HEK293 (cell line): ENCODE measurements around the gene SNTG2.

Experiments used
- CTCF ChIA-PET: fragments of 350-600 bp; formaldehyde crosslinking; extraction: SDS; loops from one replicate; lab custom pipeline; 2021; ENCODE audit warnings: antibody characterized with exemption; lab: Yijun Ruan, JAX
- POLR2A ChIA-PET: fragments of 300-600 bp; formaldehyde crosslinking; extraction: SDS; loops from one replicate; lab custom pipeline; 2020; ENCODE audit warnings: antibody characterized with exemption, inconsistent platforms; lab: Yijun Ruan, JAX
- H3K27ac ChIP-seq: fragments of 200-500 bp; sonication (Bioruptor generic); 2 replicates; pipeline ENCODE4 v1.5.1; 2014; ENCODE audit warnings: low read depth, low read length, control low read depth, inconsistent platforms; ENCODE audit errors: extremely low read depth
- H3K36me3 ChIP-seq, 2 experiments: fragments of 200-500 bp in 1 of 2; sonication (Bioruptor generic) in 1 of 2; 1 replicate in 1 of 2; 2 replicates in 1 of 2; pipeline ENCODE4 v1.5.1; 2014 to 2017; ENCODE audit warnings: inconsistent platforms in 2 of 2, low read length in 2 of 2; ENCODE audit not compliant: control insufficient read depth in 2 of 2, insufficient read depth in 1 of 2
- H3K4me1 ChIP-seq: fragments of 200-500 bp; sonication (Bioruptor generic); 2 replicates; pipeline ENCODE4 v1.5.1; 2014; ENCODE audit warnings: mild to moderate bottlenecking, low read length, inconsistent platforms; ENCODE audit not compliant: control insufficient read depth, insufficient read depth
- H3K4me3 ChIP-seq: 2 replicates; pipeline ENCODE4 v1.5.1; 2011; ENCODE audit warnings: low read depth, mild to moderate bottlenecking, control low read depth, low read length, moderate library complexity
- H3K9me3 ChIP-seq: fragments of 200-500 bp; sonication (Bioruptor generic); 2 replicates; pipeline ENCODE4 v1.5.1; 2014; ENCODE audit warnings: low read depth, low read length, inconsistent platforms; ENCODE audit not compliant: control insufficient read depth, insufficient read depth
- EGR2 ChIP-seq: fragments of 450-650 bp; formaldehyde crosslinking; IDR thresholded peaks from 2 replicates; pipeline ENCODE4 v1.5.1; 2016; ENCODE audit warnings: low read depth, missing biosample characterization, missing genetic modification characterization
- GFI1B ChIP-seq: fragments of 450-650 bp; formaldehyde crosslinking; IDR thresholded peaks from 2 replicates; pipeline ENCODE4 v1.5.1; 2016; ENCODE audit warnings: missing biosample characterization, missing genetic modification characterization
- KLF10 ChIP-seq: fragments of 450-650 bp; IDR thresholded peaks from 2 replicates; pipeline ENCODE4 v1.5.1; 2018; ENCODE audit warnings: missing biosample characterization, mild to moderate bottlenecking, missing genetic modification characterization
- SCRT1 ChIP-seq: fragments of 450-650 bp; formaldehyde crosslinking; IDR thresholded peaks from 2 replicates; pipeline ENCODE4 v1.5.1; 2016; ENCODE audit warnings: missing biosample characterization, missing genetic modification characterization, borderline replicate concordance
- SP7 ChIP-seq: fragments of 450-650 bp; formaldehyde crosslinking; IDR thresholded peaks from 2 replicates; pipeline ENCODE4 v1.5.1; 2016; ENCODE audit warnings: missing biosample characterization, missing genetic modification characterization
- ZBTB7A ChIP-seq: fragments of 450-650 bp; formaldehyde crosslinking; IDR thresholded peaks from 2 replicates; pipeline ENCODE4 v1.5.1; 2016; ENCODE audit warnings: low read depth, missing biosample characterization, missing genetic modification characterization
- ZFP3 ChIP-seq: fragments of 450-650 bp; formaldehyde crosslinking; IDR thresholded peaks from 2 replicates; pipeline ENCODE4 v1.5.1; 2016; ENCODE audit warnings: low read depth, missing biosample characterization, missing genetic modification characterization
- ZNF10 ChIP-seq: fragments of 450-650 bp; formaldehyde crosslinking; IDR thresholded peaks from 2 replicates; pipeline ENCODE4 v1.5.1; 2017; ENCODE audit warnings: missing biosample characterization, missing genetic modification characterization
- ZNF140 ChIP-seq: fragments of 450-650 bp; formaldehyde crosslinking; IDR thresholded peaks from 2 replicates; pipeline ENCODE4 v1.5.1; 2016; ENCODE audit warnings: missing biosample characterization, missing genetic modification characterization
- ZNF169 ChIP-seq: fragments of 450-650 bp; formaldehyde crosslinking; IDR thresholded peaks from 2 replicates; pipeline ENCODE4 v1.5.1; 2016; ENCODE audit warnings: missing biosample characterization, missing genetic modification characterization
- ZNF280D ChIP-seq: fragments of 450-650 bp; formaldehyde crosslinking; IDR thresholded peaks from 2 replicates; pipeline ENCODE4 v1.5.1; 2016; ENCODE audit warnings: missing biosample characterization, missing genetic modification characterization
- ZNF37A ChIP-seq: fragments of 450-650 bp; IDR thresholded peaks from 2 replicates; pipeline ENCODE4 v1.5.1; 2018; ENCODE audit warnings: missing biosample characterization, missing genetic modification characterization
- ZNF398 ChIP-seq: fragments of 450-650 bp; formaldehyde crosslinking; IDR thresholded peaks from 2 replicates; pipeline ENCODE4 v1.5.1; 2017; ENCODE audit warnings: missing biosample characterization, missing genetic modification characterization
- ZNF423 ChIP-seq: fragments of 450-650 bp; formaldehyde crosslinking; IDR thresholded peaks from 2 replicates; pipeline ENCODE4 v1.5.1; 2016; ENCODE audit warnings: missing biosample characterization, missing genetic modification characterization
- ZNF433 ChIP-seq: fragments of 450-650 bp; formaldehyde crosslinking; IDR thresholded peaks from 2 replicates; pipeline ENCODE4 v1.5.1; 2016; ENCODE audit warnings: missing biosample characterization, missing genetic modification characterization, low read depth
- ZNF501 ChIP-seq: fragments of 450-650 bp; formaldehyde crosslinking; IDR thresholded peaks from 2 replicates; pipeline ENCODE4 v1.5.1; 2016; ENCODE audit warnings: missing biosample characterization, missing genetic modification characterization
- ZNF529 ChIP-seq: fragments of 450-650 bp; formaldehyde crosslinking; IDR thresholded peaks from 2 replicates; pipeline ENCODE4 v1.5.1; 2017; ENCODE audit warnings: missing genetic modification characterization, missing biosample characterization; ENCODE audit not compliant: insufficient replicate concordance
- ZNF561 ChIP-seq: fragments of 450-650 bp; IDR thresholded peaks from 2 replicates; pipeline ENCODE4 v1.5.1; 2018; ENCODE audit warnings: missing biosample characterization, missing genetic modification characterization, borderline replicate concordance
- ZNF645 ChIP-seq: fragments of 450-650 bp; formaldehyde crosslinking; IDR thresholded peaks from 2 replicates; pipeline ENCODE4; 2016; ENCODE audit warnings: missing biosample characterization, missing genetic modification characterization
- ZNF658 ChIP-seq: fragments of 450-650 bp; formaldehyde crosslinking; IDR thresholded peaks from 2 replicates; pipeline ENCODE4; 2016; ENCODE audit warnings: missing biosample characterization, missing genetic modification characterization
- ZNF704 ChIP-seq: fragments of 450-650 bp; formaldehyde crosslinking; IDR thresholded peaks from 2 replicates; pipeline ENCODE4 v1.5.1; 2016; ENCODE audit warnings: missing biosample characterization, missing genetic modification characterization
- ZNF747 ChIP-seq: fragments of 450-650 bp; formaldehyde crosslinking; IDR thresholded peaks from 2 replicates; pipeline ENCODE4 v1.5.1; 2016; ENCODE audit warnings: missing biosample characterization, missing genetic modification characterization
- ZNF837 ChIP-seq: fragments of 450-650 bp; formaldehyde crosslinking; IDR thresholded peaks from 2 replicates; pipeline ENCODE4 v1.5.1; 2016; ENCODE audit warnings: missing biosample characterization, missing genetic modification characterization
- ZSCAN16 ChIP-seq: fragments of 450-650 bp; formaldehyde crosslinking; IDR thresholded peaks from 2 replicates; pipeline ENCODE4 v1.5.1; 2016; ENCODE audit warnings: missing biosample characterization, missing genetic modification characterization
- ZSCAN23 ChIP-seq: fragments of 450-650 bp; formaldehyde crosslinking; IDR thresholded peaks from 2 replicates; pipeline ENCODE4 v1.5.1; 2016; ENCODE audit warnings: missing biosample characterization, missing genetic modification characterization
- ZXDB ChIP-seq: fragments of 450-650 bp; formaldehyde crosslinking; IDR thresholded peaks from 2 replicates; pipeline ENCODE4 v1.5.1; 2016; ENCODE audit warnings: missing biosample characterization, missing genetic modification characterization
- TF ChIP-seq, protein P1 (sequence below): fragments of 450-650 bp; formaldehyde crosslinking; IDR thresholded peaks from 2 replicates; pipeline ENCODE4 v1.5.1; 2016; ENCODE audit warnings: missing biosample characterization, missing genetic modification characterization

SNTG2 gene

DNA sequence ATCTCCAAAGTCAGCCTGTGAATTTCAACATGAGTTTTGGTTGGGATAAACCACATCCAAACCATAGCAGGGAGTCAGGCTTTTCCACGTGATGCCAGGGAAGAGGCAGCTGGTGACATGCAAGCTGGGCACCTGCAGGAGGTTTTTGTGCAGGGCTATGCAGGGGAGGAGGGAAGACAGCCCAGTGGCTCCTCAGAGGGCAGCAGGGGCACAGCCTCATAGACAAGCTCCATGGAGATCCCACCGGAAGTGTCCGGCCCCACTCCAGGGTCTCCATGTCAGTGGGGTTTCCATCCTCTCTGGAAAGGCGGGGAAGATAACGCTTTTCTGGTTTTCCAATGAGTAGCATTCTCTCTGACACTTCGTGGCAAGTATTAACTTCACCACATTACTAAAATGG is 327.0 kb downstream of the SNTG2 start:
- no peak overlapping the region for H3K4me3 ChIP-seq
- ChIA-PET POLR2A (no interaction called here), CTCF (no interaction called here)
- H3K4me1 ChIP-seq = no peaks in the 10 kb centered on the region
- no peaks in the 10 kb centered on the region for H3K9me3 ChIP-seq
- no peak overlapping the region for H3K27ac ChIP-seq
- TF ChIP-seq ZNF561 (tag by site-specific recombination) (no peak), KLF10 (no peak), ZNF747 (no peak), ZNF433 (no peak), ZNF10 (no peak), ZNF645 (tag by site-specific recombination) (no peak), ZSCAN23 (tag by site-specific recombination) (no peak), ZNF501 (tag by site-specific recombination) (no peak), ZNF529 (tag by site-specific recombination) (no peak)
- TF ChIP-seq, all 188 proteins: peak for 0
- no peaks in the 10 kb centered on the region for H3K36me3 ChIP-seq

DNA sequence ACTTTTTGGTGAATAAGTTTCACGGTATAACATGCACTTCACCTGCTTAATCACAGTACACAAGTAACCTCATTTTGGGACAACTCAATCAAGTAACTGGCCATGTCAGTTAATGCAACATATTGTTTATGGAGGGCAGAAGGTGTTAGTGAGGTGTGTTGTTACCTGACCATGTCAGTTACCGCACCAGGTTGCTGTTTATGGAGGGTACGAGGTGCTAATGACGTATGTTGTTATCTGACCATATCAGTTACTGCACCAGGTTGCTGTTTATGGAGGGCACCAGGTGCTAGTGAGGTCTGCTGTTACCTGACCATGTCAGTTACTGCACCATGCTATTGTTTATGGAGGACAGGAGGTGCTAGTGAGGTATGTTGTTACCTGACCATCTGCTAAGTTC is 327.5 kb downstream of the SNTG2 start:
- H3K27ac ChIP-seq = no peak overlapping the region
- ChIA-PET CTCF (no interaction called here), POLR2A (no interaction called here)
- no peaks in the 10 kb centered on the region for H3K4me1 ChIP-seq
- H3K4me3 ChIP-seq = no peak overlapping the region
- TF ChIP-seq ZNF658 (no peak), ZNF704 (tag by site-specific recombination) (no peak), ZNF140 (tag by site-specific recombination) (no peak), ZNF423 (no peak), ZNF398 (tag by site-specific recombination) (no peak), ZSCAN16 (tag by site-specific recombination) (no peak)
- TF ChIP-seq, protein P1, sequence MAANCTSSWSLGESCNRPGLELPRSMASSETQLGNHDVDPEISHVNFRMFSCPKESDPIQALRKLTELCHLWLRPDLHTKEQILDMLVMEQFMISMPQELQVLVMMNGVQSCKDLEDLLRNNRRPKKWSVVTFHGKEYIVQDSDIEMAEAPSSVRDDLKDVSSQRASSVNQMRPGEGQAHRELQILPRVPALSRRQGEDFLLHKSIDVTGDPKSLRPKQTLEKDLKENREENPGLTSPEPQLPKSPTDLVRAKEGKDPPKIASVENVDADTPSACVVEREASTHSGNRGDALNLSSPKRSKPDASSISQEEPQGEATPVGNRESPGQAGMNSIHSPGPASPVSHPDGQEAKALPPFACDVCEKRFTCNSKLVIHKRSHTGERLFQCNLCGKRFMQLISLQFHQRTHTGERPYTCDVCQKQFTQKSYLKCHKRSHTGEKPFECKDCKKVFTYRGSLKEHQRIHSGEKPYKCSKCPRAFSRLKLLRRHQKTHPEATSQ (tag by site-specific recombination) = no peak
- H3K36me3 ChIP-seq = no peaks in the 10 kb centered on the region
- H3K9me3 ChIP-seq = no peaks in the 10 kb centered on the region

GRCh38 chr2:1278861-1279260 is 328.2 kb downstream of the SNTG2 start:
- Histone ChIP-seq H3K27ac (no peak overlapping the region), H3K4me3 (no peak overlapping the region), H3K4me1 (no peaks in the 10 kb centered on the region), H3K9me3 (no peaks in the 10 kb centered on the region), H3K36me3 (no peaks in the 10 kb centered on the region)
- ChIA-PET CTCF (no interaction called here), POLR2A (no interaction called here)
- no peak for TF ChIP-seq ZNF37A
- no peak for TF ChIP-seq ZFP3
- no peak for TF ChIP-seq SP7 (tag by site-specific recombination)
- no peak for TF ChIP-seq ZBTB7A
- TF ChIP-seq ZXDB (tag by site-specific recombination) = no peak
- TF ChIP-seq ZNF280D (tag by site-specific recombination) = no peak
- TF ChIP-seq GFI1B (tag by site-specific recombination) = no peak
- TF ChIP-seq ZSCAN23 (tag by site-specific recombination) = no peak
- no peak for TF ChIP-seq EGR2 (tag by site-specific recombination)
- no peak for TF ChIP-seq ZNF169 (tag by site-specific recombination)
- no peak for TF ChIP-seq SCRT1
- TF ChIP-seq ZNF837 (tag by site-specific recombination) = no peak
